Hematopoietic multipotent progenitor cell (in vitro differentiated cells): Measurements from ENCODE around the gene BOK. TPM values are rescaled to one million over a fixed set of nuclear protein-coding genes. Genes with fewer than 3 reads are reported as not detected.
"Not testable (repeated sequence)": the region's sequence is repeated elsewhere in the genome, so short reads cannot be mapped to it uniquely, and the experiment has no call there.

Experiments used
- DNase-seq, 3 donors: peaks; one replicate each; pipeline ENCODE4 v3.0.0-alpha.2; 2011 to 2015; ENCODE audit warnings: low read depth in 2 of 3, low spot score in 2 of 3
- total RNA-seq: library from RNA; depleted of rRNA; stranded (reverse); fragments of >200 nt; gene quantifications from one replicate; pipeline ENCODE4 v1.2.3, GENCODE V29; 2012

Gene BOK
- total RNA-seq, 1 donor: under 0.01 TPM

DNA sequence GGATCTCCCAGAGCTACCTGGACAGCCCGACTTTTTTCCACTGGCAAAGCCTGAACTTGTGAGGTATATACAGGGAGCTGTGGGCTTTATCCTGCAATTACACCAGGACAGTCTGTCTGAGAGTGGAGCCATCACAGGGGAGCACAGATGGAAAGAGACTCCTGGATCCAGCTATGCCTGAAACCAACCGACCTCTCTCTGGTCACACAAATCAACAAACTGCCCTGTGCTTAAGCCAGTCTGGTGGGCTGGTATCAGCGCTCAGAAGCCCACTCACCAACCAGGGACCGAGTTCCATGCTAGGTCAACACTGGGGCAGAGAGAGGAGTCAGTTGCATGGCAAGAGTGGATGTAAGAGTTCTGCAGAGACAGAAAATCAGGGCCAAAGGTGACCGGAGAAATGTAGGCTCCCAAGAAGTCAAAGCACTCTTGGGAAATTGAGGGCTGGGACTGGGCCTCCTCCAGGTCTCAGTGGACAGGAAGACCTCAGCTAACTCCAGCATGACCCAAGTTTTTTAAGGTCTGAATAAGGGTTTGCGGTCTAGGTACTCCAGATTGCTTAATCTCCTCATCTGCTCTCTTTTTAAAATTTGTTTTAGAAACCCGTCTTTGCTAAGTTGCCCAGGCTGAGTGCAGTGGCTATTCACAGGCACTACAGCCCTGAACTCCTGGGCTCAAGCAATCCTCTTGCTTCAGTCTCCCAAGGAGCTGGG is 3.8 kb upstream of the BOK start:
- no peak for DNase-seq

DNA sequence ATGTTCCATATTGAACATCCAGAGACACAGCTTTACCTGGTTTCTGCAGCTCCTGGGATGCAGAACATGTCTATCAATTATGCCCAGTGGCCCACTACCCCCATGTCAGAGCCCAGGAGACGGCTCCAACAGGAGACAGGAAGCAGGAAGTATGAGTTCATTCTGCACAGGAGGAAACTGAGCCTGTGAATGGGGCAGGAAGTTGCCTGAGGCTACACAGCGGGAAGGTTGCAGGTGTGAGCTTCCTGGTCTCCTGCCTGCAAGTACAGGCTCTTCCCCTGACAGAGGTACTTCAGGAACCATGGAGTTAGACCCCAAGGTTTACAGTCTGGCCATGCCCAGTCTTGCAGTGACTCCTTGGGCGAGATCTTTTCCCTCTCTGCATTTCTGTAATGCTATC is 2.8 kb upstream of the BOK start:
- DNase-seq: no peak

DNA sequence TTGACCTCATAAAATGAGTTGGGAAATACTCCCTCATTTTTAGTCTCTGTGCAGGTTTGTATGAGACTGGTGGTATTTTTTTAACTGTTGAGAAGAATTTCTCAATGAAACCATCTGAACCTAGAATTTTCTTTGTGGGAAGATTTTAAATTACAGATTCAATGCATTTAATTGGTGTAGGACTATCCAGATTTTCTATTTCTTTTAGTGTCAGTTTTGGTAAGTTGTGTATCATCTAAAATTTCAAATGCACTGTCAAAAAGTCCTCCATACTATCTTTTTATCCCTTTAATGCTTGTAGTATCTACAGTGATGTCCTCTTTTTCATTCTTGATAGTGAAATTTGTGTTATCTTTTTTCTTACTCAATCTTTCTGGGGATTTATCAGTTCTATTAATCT is 1.8 kb upstream of the BOK start:
- DNase-seq: no peak

DNA sequence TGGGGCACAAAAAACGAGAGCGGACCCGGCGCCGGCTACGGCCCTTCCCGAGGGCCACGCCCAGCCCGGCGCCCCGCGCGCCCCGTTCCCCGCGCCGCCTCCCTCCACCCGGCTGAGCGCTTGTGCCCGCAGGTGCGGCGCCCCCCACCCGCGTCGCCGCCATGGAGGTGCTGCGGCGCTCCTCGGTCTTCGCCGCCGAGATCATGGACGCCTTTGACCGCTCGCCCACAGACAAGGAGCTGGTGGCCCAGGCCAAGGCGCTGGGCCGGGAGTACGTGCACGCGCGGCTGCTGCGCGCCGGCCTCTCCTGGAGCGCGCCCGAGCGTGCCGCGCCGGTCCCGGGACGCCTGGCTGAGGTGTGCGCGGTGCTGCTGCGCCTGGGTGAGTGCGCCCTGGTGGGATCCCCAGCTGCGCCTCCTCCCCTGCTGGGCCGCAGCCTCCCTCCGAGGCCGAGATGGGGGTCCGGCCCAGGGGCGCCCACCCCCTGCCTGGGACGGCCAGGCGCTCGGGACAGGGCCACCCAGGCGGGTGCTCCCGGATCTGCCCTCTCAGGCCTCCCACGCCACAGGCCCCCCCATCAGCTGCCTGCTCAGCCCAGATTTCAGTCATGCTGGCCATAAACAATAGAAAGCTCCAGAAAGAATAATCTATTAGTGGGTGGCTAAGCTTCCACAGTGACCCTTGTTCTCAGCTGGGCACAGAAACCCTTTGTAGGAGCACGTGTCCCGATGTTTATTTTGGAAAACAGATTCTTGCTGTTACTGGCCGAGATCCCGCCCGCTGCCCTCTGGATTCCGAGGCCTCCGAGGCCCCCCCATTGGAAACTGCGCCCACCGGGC is 997 bp downstream of the BOK start:
- DNase-seq: no peak

DNA sequence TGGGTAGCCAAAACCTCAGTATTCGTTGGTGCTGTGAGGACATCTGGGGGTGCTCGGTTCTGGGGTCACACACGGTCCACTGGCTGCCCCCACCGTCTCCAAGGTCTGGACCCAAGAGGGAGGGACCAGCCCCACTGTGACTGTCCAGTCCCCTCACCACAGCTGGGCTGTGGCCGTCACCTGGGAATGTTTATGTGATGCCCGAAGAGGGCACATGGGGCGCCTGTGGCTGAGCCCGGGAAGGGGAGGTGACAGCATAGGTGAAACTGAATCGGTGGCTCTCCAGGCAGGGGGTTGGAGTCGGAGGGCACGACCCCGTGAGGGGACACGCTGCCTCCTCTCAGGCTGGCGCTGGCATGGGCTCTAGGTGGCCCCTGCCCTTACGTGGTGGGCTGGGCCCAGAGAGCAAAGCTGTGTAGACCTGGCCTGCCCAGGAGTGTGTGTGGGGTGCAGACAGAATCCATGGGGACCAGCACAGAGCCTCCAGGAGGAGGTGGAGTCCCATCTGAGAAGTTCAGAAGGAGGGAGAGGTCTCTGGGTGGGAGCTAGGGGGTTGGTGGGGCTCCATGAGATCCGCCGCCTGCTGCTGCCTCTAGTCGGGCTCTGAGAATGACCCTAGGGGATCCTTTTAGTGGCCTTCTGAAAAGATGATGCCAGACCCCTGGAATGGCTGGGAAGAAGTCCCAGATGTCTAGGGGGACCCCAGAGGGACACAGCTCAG is 1.8 kb downstream of the BOK start:
- no peak for DNase-seq

DNA sequence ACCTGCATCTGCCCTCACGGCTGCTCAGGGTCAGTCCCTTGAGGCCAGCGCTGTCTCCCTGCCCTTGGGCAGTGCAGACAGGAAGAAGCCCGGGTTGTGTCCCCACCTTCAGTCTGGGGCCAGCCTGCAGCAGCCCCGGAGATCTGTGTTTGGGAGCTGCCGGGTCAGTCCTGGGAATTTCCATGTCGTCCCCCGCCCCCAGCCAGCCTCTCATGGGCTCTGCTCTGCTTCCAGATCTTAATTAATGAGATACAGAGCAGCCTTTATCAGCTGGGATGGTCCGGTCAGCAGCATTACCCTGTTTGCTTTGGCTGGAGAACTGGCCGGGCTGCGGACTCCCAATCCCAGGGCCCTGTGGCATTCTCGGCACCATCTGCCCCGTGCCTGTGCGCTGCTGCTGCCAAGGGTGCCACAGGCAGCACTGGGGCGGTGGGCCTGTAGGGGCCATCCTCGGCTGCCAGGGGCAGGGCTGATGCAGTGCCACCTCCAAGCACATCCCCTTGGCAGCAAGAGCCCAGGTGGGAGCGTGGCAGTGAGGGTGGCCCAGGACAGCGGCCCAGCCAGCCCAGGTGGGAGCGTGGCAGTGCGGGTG is 2.4 kb downstream of the BOK start:
- DNase-seq: no peak

DNA sequence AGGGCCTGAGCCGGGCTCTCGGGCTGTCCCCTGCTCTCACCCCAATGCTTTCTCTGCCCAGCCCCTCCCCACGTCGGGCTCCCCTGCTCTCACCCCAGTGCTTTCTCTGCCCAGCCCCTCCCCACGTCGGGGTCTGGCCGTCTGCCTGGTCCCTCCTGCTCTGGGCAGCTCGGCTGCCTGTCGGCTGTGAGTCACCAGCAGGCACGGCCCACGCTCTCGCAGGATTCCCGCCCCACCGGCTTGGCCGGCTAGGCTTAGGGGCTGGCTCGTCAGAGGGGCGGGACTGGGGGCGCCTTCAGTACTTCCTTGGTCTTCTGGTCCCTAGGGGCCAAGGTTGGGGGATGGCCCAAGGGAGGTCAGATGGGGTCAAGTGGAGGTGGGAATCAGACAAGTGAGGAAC is 3.3 kb downstream of the BOK start:
- no peak for DNase-seq

DNA sequence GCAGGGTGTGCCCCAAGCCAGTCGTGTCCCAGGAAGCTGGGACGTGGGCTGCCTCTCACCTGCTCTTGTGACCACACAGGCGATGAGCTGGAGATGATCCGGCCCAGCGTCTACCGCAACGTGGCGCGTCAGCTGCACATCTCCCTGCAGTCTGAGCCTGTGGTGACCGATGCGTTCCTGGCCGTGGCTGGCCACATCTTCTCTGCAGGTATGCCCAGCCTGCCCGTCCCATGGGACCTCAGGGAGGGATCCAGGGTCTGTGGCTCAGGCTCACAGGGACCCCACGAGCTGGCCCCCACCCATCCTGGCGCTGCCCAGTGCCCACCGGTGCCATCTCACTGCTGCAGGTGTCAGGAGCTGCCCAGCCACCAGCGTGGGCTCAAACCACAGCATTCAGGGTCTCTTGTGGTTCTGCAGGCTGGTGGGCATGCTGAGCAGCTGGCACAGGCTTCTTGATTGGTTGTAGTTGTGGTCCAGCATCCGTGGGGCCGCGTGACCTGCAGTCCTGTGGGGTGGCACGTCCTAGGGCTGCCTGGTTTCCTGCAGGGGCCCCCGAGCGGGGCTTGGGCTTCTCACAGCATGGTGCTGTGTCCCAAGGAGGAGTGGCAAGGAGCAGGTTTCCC is 3.8 kb downstream of the BOK start:
- no peak for DNase-seq

DNA sequence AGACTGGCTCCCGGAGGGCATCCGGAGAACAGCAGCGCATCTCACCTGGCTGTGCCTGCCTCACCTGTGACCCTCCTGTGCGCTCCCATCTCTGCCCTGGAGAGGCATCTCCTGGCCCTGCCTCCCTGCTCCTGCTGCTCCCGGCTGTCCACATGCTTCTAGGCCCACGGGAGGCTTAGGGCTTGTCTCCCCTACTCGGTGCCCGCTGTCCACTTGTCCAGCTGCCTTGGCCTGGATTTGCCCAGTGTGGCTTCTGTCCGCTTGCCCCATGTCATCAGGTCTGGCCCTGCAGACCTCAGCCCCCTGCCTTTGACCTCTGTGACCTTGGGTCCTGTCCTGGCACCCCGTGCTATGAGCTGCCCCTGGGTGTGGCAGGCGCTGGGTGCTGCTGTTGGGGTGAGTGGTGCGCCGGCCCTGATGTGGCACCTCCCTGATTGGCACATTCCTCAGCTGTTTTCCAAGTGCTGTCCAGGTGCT is 4.5 kb downstream of the BOK start:
- DNase-seq: no peak

DNA sequence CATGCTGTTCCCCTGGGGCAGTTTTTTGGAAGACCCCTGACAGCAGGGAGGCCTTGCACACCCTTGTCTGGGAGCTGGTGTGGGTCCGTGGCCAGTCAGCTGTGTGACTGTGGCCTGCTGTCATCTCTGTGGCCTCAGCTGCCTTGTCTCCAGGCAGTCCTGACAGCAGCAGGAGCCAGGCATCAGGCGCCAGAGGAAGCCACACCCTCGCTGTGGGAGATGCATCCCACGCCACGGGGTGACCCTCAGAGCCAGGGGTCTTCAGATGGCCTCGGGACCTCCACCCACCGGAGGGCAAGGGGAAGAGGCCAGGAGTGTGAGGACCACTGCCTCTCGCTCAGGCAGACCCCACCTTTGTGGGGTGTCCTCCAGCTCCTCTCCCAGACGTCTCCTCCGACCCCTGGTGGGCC is 5.0 kb downstream of the BOK start:
- DNase-seq: no peak

DNA sequence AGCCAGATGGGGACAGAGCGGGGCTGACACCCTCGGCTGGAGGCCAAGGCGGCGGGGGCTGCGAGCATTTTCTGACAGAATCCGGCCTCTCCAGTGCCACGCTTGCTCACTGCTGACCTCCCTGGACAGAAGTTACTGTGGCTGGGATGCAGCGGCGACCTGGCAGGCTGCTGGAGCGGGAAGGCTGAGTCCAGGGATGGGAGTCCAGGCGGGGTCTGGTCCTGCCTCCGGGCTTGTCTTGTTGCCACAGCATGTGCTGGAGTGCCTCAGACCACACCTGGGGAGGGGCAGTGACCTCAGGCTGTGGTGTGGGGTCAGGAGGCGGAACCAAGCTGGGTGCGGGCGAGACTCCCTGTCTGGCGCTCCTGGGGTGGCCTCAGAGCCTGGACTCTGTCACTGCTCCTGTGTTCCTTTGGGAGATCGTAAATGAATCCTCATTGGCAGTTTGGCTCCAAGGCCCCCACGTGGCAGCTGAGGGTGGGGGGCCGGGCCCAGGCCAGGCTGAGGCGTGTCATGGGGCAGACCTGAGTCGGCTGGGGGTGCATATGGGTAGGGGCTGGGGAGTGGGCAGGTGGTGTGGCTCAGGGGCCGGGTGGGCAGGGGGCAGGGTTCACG is 5.5 kb downstream of the BOK start:
- DNase-seq: no peak

DNA sequence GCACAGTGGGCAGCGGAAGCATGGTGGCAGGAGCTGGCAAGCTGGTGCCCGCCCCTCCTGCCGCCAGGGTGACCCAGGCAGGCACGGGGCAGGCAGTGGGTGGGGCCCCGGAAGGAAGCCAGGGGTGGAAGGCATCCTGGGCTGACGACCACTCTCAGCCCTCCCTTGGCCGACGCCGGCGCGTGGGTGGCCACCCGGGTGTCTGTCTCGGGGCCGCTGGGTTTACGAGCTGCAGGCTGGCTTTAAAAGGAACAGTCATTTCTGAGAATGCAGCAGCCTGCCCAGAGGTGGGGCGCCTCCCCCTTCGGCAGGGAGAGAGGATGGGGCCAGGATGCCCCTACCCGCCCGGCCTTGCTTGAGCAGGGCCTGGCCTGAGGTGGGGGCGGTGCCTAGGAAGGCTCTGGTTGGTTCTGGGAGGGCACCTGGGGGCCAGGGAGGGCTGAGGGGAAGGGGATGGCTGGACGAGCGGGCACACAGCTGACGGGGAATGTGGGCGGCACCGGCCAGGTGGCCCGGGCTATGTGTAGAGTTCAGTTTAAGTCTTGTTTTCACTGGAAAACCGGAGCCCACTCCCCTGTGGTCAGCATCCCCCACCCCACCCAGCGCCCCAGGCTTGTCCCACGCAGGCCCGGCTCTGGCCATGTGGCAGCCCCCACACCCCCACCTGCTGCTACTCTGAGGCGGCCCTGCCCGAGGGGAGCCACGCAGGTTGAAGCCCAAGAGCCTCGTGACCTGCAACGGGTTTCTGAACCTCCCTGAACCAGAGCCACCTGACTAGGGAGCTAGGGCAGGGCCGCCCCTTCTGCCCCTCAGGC is 6.3 kb downstream of the BOK start:
- no peak for DNase-seq

DNA sequence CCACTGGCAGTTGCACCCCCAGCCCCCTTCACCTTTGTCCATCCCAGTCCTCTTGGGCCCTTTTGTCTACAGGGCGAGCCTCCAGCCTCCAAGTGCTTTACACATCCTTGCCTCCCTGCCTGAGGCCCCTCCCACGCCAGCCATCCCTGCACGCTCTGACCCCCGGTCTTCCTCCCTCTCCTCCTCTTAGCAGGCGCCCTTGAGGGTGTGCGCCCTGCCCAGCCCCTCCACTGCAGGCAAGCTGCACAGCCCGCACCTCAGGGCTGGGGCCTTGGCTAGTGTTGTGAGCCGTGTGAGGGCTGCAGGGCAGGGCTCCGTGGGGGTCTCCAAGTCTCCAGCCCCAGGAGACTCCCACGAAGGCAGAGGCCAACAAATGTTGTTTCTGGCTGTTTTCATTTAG is 6.9 kb downstream of the BOK start:
- DNase-seq: no peak

DNA sequence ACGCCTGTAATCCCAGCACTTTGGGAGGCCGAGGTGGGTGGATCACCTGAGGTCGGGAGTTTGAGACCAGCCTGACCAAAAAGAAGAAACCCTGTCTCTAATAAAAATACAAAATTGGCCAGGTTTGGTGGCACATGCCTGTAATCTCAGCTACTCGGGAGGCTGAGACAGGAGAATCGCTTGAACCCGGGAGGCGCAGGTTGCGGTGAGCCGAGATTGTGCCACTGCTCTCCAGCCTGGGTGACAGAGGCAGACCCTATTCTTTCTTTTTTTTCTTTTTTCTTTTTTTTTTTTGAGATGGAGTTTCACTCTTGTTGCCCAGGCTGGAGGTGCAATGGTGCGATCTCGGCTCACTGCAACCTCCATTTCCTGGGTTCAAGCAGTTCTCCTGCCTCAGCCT is 7.5 kb downstream of the BOK start:
- DNase-seq: not testable (repeated sequence)

DNA sequence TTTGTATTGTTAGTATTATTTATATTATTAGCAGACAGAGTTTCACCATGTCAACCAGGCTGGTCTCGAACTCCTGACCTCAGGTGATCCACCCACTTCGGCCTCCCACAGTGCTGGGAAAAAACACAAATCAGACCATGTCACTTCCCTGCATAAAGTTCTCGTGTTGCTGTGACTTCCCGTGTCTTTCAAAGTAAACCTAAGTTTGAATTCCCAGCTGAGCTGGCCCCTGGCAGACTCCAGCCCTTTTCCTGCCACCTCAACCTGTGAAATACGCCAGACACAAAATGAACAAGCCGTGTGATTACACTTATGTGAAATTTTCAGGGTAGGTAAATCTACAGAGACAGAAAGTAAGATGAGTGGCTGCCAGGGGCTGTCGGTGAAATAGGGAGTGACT is 7.9 kb downstream of the BOK start:
- no peak for DNase-seq

DNA sequence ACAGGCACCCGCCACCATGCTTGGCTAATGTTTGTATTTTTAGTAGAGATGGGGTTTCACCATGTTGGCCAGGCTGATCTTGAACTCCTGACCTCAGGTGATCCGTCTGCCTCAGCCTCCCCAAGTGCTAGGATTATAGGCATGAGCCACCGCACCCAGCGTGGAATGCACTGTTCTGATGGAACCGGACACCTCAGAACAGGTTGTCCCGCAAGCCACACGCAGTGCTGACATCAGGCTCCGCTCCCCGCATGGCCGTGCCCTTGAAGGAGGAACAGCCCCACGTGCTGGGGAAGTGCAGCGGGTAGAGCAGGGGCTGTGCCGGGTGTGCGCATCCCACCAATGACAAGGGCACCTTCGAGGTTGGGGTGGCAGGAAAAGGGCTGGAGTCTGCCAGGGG is 8.7 kb downstream of the BOK start:
- DNase-seq: not testable (repeated sequence)

DNA sequence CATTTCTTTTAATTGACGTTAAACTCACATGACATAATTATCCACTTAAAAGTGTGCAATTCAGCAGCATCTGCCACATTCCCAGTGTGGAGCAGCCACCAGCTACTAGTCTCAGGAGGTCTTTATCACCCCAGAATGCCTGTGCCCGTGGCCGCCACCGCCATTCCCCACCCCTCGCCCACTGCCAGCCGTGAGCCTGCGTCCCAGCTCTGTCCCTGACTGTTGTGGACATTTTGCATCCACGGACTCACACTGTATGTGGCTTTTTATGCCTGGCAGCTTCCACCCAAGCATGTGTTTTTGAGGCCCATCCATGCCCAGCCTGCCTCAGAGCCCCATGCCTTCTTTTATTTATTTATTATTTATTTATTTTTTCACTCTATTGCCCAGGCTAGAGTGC is 9.2 kb downstream of the BOK start:
- no peak for DNase-seq

DNA sequence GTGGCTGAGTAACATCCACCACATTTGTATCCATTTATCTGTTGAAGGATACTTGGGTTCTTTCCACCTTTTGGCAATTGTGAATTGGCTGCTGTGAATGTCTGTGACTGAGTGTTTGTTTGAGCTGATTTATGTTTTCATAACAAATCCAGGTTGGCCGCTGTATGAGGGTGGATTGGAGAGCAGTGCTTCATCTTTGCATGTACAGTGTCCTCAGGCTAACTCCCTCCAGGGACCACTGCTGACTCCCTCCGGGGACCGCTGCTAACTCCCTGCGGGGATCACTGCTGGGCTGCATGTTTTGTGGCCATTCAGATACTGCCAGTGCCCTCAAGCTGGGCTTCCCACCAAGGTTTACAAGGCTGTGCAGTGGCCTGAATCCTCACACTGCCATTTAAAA is 10.2 kb downstream of the BOK start:
- DNase-seq: no peak

DNA sequence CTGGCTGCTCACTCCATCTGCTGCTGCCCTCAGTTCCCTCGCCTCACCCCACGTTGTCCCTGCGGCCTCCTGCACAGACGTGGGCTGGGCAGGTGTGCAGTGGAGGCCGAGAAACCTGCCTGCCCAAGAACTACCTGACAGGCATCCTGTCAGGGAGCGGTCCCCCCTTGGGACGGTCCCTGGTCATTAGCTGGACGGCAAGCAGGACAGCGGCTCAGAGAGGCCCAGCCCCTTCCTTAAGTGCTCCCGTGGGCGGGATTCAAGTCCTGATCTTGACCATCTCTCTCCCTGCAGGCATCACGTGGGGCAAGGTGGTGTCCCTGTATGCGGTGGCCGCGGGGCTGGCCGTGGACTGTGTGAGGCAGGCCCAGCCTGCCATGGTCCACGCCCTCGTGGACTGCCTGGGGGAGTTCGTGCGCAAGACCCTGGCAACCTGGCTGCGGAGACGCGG is 11.3 kb downstream of the BOK start:
- DNase-seq: no peak
